Activated CD8-positive, alpha-beta memory T cell treated with anti-CD3 and anti-CD28 coated beads for 48 hours (primary cell): ENCODE measurements around the gene TMEM181.
"Not testable (repeated sequence)": the region's sequence is repeated elsewhere in the genome, so short reads cannot be mapped to it uniquely, and the experiment has no call there.

Experiments
- DNase-seq, 3 experiments: peaks; one replicate each; pipeline ENCODE4 v3.0.0-alpha.2; 2020; ENCODE audit warnings: low read depth in 2 of 3, low spot score in 2 of 3

TMEM181 gene

DNA sequence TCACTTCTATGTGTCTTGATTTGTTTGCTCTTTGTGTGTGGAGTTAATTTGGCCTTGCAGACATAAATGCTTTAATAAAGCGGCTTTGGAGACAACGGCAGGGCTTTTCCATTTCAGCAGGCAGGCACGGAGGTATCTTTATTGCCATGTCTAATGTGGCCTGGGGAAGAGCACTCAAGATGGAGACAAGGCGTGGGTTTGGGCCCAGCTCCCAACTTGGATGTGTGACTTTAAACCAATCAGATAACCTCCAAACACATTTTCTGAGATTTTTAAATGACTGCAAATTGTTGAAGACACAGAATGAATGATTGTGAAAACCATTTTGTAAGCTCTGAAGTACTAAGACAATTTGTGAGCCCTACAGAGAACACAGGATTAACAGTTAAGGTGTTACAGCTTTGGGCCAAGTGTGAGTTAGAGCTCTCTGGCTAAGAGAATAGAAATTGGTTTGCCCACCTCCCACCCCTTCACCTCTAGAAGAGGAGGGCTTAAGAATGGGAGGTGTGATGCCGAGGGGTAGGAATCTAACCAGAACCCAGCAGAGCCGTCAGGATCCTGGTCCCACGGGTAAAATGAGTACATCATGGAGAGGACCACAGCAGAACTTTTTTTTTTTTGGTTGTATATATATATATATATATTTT, 75.7 kb downstream of the TMEM181 start:
- no peak for DNase-seq

DNA sequence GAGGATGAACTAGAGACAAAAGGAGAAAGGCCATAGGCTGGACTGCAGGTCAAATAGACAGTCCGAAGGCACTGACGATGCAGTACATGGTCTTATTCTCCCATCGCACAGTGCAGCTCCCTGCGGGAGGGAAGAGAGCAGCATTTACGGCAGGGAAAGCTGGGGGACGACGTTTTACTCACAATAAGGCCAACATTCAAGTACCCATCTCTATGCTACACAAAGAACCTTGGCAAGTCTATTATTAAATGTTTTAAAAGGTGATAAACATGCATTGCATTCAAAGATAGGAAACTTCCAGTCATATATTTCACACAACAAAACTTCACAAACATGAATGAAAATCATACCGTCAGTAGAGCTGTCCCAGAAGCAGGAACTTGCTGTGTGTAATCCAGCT, 76.9 kb downstream of the TMEM181 start:
- no peak for DNase-seq

DNA sequence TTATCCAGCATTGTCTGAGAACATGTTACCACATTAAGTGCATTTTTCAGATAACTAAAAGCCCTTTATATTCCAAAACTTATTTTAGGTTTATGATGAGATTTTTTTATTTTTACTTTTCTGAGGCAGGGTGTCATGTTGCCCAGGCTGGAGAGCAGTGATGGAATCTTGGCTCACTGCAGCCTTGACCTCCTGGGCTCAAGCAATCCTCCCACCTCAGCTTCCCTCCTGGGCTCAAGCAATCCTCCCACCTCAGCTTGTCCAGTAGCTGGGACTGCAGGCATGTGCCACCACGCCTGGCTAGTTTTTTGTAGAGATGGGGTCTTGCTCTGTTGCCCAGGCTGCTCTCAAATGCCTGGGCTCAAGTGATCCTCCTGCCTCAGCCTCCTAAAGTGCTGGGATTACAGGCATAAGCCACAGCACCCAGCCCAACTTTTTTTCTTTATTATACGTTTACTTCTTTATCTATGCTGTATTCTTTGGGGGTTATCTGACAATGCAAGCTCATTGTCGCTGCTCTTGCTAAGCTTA, 78.5 kb downstream of the TMEM181 start:
- no peak for DNase-seq

DNA sequence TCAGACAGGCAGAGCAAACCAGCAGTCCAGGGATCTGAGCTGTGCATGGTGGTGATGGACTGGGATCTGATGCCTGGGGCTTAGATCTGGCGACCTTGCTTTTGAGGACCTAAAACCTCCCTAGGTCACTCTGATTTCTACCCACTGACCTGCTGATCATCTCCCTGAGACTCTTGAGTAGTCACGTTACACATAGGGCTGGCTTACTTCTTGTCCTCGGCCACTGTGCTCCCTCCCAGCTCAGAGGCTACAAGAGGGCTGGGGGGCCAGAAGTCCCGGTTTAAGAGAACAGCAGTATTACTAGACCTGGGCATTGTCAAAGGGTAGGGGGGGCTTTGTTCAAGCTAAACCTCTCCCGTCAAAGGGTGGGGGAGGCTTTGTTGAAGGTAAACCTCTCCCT, 79.2 kb downstream of the TMEM181 start:
- DNase-seq, result no peak

DNA sequence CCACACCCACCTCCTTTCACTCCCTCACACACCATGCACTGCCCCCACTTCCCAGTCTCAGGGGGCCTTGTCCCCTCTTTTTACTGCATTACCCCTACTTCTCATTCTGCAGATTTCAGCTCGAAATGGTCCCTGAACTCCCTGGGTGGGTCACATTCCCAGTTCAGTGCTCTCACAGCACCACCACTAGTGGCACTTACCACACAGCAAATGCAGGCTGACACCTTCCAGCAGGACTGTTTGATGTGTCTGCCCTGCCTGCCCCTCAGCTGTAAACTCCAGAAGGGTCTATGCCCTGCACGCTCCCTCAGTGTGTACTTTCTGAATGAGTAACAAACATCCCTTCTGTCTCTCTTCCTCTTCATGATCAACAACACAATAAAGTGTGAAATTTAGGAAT, 80.6 kb downstream of the TMEM181 start:
- no peak for DNase-seq

DNA sequence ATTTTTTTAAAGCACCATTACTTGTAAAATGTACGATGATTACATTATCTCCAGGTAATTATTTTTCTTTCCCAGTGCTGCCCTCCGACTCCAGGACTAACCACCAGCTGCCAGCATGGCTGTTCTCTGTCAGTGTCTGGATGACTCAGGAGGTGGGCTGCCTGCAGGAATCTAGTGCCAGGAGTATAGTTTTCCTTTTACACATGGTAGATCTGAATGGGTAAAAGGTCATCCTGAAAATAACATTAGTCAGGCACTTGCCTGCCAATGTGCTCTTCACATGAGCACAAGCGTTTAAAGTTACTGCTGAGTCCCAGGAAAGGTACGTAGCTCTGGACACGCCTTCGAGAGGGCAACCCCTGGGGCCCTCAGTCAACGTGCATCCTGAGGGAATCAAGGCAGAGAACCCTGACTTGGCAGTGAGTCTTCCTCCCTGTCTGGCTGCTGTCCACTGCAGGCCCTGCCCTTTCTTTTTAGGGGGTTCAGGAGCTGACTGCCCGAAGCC, 82.3 kb downstream of the TMEM181 start:
- no peak for DNase-seq

DNA sequence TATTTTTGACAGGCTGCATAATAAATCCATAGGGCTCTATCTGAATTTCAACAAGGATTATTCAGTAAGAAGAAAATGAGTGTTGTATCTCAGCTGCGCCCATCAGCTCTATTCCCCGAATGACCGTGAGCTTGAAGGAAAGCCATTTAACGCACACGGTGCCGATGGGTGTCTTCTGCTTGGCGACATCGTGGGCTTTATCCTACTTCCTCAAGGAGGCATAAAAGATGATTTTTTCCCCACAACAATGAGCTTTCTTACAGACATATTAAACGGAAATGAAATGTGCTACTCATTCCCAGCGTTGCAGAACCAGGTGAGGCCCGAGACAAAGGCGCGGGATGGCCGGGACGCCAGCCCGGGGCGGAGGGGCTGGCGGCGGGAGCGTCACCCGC, 83.9 kb downstream of the TMEM181 start:
- DNase-seq, result no peak

DNA sequence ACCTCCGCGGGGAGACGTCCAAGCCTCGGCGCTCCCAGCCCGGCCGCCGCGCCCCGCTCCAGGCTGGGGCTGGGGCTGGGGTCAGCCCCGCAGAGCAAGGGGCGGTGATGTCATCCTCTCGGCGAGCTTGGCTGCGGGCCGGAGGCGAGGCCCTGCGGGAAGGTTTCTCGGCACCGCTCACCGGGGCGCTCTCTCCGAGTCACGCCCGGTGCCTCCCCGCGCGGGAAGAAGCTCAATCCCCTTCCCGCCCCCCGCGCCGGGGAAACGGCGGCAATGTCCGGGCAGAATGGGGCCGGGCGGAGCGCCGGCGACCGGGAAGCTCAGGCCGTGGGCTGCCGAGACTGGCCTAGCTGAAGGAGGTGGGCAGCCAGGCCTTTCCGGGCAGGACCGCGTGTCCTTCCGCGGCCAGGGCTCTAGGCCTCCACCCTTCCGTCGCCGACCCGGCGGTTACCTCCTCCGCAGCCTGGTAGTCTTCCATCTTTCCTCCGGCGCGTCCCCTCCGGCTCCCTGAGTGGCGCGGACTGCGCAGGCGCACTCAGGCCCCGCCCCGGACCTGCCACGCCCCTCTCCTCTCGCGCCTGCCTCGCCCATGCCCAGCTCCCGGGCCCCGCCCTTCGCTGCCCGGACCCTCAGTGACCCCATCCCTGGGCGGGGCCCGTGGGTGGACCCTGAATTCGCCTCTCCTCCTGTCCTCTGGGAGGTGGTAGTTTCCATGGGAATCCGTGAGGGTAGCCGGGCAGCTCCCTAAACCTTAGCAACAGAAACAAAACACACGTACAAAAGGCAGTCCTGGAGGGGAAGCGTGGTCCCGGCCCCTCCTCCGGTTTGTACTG, 84.6 kb downstream of the TMEM181 start, which contains the start of gene DYNLT1:
DYNLT1 (minus strand) TSS at position 513 of the 833 bp plus-strand sequence; CDS start at position 478, 35 bp downstream.
- peak; percentile 88 to 89 (median 89) for DNase-seq

DNA sequence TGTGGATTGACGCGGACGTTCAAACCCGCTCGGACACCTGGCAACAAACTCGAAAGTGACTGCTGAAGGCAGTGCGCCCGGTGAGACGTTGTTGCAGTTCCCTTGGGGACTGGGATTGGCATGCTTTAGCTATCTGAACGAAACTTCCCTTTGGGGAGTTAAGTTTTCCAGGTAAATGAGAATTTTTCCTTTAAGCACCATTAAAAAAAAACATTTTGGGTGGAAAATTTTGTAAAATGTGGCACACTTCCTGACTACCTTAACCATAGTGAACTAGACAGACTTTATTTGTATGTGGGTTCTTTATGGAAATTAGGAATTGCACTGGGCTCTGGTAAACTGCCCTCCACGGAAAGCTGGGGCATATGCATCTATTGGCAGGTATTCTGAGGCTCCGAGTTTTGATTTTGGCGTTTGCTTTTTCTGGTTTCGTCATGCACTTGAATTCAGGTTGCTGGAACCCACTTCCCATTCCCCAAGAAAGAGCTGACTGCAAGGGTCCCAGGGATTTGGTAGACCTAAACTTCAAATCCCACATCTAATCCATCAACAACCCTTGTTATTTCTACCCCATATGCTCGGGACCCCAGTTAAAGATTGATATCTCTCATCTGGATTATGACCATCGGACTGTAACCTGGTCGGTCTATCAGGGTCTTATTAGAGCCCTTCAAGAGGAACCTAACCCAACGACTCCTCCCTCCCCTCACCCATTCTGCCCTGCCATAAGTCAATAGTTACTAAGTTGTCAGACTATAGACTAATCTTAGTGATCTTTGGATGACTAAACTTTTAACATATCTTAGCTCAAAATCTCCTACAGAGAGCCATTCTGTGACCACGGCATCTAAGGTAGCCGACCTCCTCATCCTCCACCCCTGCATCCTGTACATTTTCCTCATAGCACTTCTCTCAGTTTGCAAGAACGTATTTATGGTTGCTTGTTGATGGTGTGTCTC, 85.5 kb downstream of the TMEM181 start:
- DNase-seq, result no peak

DNA sequence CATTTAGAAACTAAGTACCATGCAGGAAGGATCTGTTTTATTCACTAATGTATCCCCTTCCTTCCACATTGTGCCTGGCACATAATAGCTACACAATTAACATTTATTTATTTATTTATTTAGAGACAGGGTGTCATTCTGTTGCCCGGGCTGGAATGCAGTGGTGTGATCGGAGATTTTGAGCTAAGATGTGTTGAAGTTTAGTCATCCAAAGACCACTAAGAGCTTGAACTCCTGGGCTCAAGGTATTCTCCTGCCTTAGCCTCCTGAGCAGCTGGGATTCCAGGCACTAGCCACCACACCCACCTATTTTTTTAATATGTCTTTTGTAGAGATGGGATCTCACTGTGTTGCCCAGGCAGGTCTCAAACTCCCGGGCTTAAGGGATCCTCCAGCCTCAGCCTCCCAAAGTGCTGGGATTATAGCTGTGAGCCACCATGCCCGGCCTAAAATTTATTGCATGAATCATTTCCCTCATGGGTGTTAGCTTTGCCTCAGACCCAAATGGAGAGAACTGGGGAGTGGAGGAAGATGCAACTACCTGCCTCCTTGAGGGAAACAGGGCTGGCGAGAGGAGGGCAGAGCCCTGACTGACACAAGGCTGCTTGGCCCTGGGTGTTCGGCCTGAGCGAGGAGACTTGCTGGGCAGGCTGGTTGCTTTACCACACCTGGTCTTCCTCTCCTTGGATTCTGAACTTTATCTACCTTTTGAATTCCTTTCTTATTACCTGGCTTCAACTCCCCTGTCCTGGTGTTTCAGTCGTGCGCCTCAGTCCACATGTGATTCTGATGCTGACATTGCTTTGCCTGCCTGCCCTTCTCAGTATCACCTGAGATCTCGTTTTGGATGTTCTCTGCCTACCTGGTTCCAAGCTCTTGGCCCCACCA, 86.4 kb downstream of the TMEM181 start:
- DNase-seq, result no peak

DNA sequence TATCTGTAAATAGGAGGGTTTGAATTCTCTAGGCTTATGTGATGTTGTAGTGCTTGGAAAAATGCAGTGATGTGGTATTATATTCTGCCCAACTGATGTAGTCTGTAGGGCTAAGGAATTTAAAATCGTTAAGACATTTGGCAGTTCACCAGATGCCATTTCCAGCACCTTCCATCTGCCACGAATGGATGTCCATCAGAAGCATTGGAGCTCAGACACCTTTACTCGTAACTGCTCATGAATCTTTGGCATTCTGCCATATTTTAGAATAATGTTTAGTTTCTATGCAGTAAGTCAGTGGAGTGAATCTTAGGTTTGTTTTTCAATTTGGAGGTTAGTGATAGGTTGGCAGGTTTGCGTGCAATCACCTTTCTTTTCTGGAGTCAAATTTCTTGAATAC, 87.6 kb downstream of the TMEM181 start:
- no peak for DNase-seq

DNA sequence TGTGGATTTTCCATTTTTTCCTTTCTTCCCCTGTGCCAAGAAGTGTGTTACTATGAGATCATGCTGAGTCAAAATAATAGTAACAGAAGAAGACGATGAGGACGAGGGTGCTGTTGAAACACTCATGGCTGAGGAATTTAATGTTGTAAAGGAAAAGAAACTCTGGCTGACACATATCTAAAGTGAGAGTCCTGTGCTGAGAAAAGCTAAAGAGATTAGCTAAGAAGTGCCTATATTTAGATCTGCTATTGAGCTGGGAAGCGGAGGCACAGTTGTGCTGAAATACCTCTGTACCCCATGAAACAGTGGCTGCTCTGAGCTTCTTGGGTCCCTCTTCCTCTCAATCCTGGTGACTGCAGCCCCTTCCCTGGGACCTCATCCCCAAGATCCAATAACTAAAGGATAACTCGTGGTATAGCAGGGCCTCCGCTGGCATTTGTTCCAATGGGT, 88.8 kb downstream of the TMEM181 start:
- DNase-seq, result no peak

DNA sequence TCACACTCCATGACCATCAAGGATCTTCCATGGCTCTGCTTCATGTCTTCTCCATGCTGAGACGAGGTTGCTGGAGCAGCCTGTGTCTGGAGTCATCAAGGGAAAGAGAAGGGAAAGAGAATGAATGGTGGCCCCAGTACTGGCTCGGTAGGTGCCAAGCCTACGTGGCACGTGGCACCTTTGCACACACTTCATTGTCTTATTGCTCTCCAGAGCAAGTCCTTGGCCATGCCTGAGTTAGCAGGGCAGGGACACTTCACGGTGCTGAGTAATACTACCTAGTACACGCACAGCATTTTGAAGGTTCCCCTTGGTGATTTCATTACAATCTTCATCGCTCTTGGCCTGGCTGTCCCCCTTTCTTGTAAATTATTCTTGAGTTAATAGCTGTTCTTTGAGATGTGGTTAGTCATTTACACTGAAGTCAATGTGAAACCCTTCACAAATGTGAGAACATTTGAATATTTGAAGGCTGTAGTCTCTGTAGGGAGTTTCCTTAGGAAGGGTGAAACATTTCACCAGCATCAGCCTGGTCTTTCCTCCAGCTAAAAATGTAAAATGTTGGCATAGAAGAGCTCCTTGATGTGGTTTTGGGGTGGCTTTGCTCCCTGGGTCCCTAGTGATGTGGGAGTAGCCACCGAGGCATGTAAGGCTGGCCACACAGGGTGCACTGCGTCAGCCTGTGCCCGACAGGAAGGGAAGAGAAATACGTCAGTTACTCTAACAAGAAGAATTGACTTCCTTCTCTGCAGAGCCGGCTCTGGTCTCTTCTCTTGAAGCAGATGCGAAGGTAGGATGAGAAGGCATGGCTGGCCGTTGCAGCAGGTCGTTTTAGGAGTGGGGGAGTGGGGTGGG, 89.6 kb downstream of the TMEM181 start, which contains the start of gene SYTL3:
SYTL3 (plus strand) TSS at position 766 of the 855 bp plus-strand sequence. CDS start 13,215 bp downstream, outside the sequence.
- DNase-seq, result peak; percentile 42 to 74 (median 71)

DNA sequence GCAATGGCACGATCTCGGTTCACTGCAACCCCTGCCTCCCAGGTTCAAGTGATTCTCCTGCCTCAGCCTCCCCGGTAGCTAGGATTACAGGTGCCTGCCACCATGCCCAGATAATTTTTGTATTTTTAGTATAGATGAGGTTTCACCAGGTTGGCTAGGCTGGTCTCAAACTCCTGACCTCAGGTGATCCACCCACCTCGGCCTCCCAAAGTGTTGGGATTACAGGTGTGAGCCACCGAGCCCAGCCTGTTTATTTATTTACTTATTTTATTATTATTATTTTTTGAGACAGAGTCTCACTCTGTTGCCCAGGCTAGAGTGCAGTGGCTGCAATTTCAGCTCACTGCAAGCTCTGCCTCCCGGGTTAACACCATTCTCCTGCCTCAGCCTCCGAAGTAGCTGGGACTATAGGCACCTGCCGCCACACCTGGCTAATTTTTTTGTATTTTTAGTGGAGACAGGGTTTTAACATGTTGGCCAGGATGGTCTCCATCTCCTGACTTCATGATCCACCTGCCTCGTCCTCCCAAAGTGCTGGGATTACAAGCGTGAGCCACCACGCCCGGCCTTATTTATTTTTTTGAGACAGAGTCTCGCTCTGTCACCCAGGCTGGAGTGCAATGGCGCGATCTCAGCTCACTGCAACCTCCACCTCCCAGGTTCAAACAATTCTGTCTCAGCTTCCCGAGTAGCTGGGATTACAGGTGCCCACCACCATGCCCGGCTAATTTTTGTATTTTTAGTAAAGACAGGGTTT, 92.3 kb downstream of the TMEM181 start:
- not testable (repeated sequence) for DNase-seq

DNA sequence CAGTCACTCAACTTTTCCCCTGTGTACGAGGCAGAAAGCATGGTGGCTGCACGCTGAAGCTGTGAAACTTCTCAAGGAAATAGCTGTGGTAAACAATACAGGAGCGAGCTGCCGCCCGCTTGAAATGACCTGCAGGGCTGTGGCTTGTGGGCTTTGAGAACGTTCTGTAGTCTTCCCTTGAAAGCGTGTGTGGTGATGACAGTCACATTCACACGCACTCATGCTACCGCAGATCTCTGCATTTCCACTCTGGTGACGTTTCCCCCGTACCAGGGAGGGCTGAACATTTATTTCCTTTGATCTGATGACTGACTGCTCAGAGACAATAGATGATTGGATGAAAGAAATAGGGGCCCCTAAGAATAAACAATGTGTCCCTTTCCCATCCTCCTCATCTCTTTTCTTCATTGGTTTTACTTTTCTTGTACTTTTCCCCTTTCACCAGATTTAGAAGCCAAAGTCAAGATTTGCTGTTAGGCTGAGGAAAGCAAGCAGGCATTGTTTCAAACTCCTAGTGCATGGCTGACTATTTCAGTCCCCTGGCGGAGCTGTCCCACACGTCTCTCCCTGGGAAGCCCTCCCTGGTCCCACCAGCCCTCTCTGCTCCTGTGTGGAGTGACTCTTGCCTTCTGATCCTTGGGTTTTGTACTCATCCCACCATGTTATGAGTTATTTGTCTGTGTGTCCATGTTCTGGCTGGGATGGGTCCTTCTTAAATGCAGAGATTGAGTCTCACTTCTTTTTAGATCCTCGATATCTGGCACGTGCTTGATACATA, 93.9 kb downstream of the TMEM181 start:
- peak; percentile 41 to 79 (median 67) for DNase-seq

DNA sequence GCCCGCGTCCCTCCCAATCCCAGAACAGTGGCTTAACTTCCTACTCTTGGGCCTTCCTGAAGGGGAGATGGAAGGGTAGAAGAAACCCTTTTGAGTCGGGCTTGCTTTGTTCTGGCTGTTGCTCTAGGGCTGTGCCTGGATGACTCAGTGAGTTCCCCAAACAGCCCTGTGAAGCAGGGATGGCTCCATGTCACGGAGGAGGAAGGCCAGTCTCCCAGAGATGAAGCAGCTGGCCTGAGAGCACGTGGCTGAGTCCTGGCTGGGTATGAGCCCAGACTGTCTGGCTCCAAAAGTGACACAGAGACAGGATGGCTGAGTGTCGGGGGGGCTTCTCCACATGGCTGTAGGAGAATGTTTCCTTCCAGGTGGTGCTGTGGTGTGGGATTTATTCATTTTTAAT, 94.6 kb downstream of the TMEM181 start:
- DNase-seq, result no peak

DNA sequence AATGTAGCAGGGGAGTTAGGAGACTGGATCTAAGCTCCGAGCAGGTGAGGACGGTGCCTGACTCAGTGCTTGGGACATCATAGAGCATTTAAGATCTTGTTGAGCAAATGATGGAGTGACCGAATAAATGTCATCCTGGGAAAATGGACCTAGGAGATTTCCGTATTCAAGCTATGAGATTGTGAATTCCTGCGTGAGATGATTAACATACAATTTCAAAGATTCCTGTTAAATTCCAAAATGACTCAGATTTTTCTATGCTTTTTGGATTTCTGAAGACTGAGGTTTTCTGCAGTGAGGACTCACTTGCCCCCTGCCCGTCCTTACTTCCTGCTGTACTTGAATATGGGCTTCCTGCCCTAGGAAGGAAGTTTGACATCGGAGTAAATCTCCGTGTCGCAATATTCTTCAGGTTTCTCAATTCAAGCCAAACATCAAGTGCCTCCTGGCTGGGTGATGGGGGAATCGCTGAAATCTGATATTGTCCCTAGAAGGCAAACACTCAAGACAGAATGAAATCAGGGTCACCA, 95.1 kb downstream of the TMEM181 start:
- DNase-seq, result no peak
